RWPE2 (cell line): Measurements from ENCODE around the gene CBR3.

Experiments
- ATAC-seq: fragments of 200-7000 bp; cut with Tn5 transposase; 3 replicates; pipeline ENCODE4 v1.9.1; 2021; ENCODE audit warnings: low read depth
- DNase-seq: peaks from one replicate; pipeline ENCODE4 v3.0.0-alpha.2; 2020; ENCODE audit warnings: low spot score
- H3K27ac ChIP-seq: fragments of 450-650 bp; 2 replicates; pipeline ENCODE4 v1.5.1; 2017; ENCODE audit warnings: mild to moderate bottlenecking; ENCODE audit not compliant: poor library complexity, severe bottlenecking
- H3K27me3 ChIP-seq: fragments of 250-450 bp; sonication (Bioruptor Pico); 2 replicates; pipeline ENCODE4 v1.5.1; 2021; ENCODE audit warnings: mild to moderate bottlenecking, moderate library complexity; ENCODE audit not compliant: insufficient read depth, poor library complexity, severe bottlenecking
- H3K36me3 ChIP-seq: fragments of 250-450 bp; sonication (Bioruptor Pico); 2 replicates; pipeline ENCODE4 v1.5.1; 2020; ENCODE audit warnings: low read depth, mild to moderate bottlenecking, moderate library complexity
- H3K4me1 ChIP-seq: fragments of 250-450 bp; sonication (Bioruptor Pico); 2 replicates; pipeline ENCODE4 v1.5.1; 2021; ENCODE audit warnings: mild to moderate bottlenecking, moderate library complexity; ENCODE audit not compliant: insufficient read depth, poor library complexity, severe bottlenecking
- H3K4me3 ChIP-seq: fragments of 250-450 bp; sonication (Bioruptor Pico); 2 replicates; pipeline ENCODE4 v1.5.1; 2021; ENCODE audit warnings: mild to moderate bottlenecking, moderate library complexity; ENCODE audit not compliant: severe bottlenecking
- H3K9me3 ChIP-seq: fragments of 250-450 bp; sonication (Bioruptor Pico); 2 replicates; pipeline ENCODE4 v1.5.1; 2021; ENCODE audit warnings: mild to moderate bottlenecking, moderate library complexity; ENCODE audit not compliant: severe bottlenecking
- TF ChIP-seq, protein P1 (sequence below): fragments of 450-650 bp; IDR thresholded peaks from one replicate; pipeline ENCODE4 v1.5.1; 2017; ENCODE audit warnings: mild to moderate bottlenecking, moderate library complexity; ENCODE audit not compliant: poor library complexity, severe bottlenecking

Gene CBR3

DNA sequence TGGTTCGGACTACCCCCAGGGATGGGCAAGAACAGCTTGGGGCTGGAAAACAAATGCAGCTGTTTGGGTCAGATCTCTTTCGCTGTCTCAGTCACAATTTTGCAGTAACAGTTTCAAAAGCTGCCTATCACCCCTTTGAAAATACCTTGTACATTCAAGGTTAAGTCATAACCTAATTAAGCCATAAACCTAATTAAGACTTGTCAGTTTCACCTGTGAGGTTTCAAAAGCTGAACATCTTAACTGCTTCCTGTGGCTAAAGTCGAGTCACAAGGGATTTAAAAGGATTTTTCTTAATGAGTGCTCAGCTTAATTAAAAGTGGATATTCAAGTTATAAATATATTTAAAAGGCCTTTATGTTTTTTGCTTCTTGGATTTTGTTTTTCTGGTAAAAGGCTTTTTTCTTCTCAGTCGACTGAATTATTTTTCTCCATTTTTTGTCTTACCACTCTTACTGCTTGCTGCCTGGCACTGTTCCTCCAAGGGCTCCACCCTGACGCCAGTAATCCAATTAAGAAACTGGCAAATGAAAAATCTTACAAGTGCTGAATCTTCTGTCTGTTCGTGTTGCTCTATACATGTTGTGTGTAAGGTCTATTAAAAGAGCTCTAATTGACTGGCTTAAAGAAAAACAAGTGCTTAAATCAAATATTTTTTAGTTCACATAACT is 33.8 kb upstream of the CBR3 start:
- ATAC-seq, result no peak
- Histone ChIP-seq H3K4me3 (no peak overlapping the region), H3K36me3 (no peaks in the 10 kb centered on the region), H3K27me3 (no peaks in the 10 kb centered on the region), H3K4me1 (no peaks in the 10 kb centered on the region), H3K9me3 (no peaks in the 10 kb centered on the region), H3K27ac (no peak overlapping the region)
- TF ChIP-seq, protein P1, sequence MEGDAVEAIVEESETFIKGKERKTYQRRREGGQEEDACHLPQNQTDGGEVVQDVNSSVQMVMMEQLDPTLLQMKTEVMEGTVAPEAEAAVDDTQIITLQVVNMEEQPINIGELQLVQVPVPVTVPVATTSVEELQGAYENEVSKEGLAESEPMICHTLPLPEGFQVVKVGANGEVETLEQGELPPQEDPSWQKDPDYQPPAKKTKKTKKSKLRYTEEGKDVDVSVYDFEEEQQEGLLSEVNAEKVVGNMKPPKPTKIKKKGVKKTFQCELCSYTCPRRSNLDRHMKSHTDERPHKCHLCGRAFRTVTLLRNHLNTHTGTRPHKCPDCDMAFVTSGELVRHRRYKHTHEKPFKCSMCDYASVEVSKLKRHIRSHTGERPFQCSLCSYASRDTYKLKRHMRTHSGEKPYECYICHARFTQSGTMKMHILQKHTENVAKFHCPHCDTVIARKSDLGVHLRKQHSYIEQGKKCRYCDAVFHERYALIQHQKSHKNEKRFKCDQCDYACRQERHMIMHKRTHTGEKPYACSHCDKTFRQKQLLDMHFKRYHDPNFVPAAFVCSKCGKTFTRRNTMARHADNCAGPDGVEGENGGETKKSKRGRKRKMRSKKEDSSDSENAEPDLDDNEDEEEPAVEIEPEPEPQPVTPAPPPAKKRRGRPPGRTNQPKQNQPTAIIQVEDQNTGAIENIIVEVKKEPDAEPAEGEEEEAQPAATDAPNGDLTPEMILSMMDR, result no peak
- DNase-seq, result no peak

DNA sequence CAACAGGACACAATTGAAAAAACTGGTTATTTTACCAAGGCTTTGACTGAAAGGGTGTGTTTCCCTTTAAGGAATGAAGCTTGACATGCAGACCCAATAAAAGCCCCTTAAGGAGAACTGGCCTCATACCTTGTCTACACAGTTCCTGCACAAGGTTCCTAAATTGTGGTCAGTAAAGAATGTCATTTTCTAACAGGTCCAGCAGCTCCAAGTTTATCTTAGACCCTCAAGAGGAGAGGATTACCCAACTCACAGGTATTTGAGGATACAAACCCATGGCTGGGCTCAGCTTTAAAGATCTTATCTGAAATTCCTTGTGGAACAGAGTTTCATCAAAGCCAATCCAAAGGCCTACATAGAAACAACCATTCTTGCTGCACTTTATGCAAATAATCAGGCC is 31.4 kb upstream of the CBR3 start:
- no peak overlapping the region for H3K27ac ChIP-seq
- no peaks in the 10 kb centered on the region for H3K36me3 ChIP-seq
- ATAC-seq (no peak), DNase-seq (no peak)
- no peaks in the 10 kb centered on the region for H3K27me3 ChIP-seq
- TF ChIP-seq, protein P1, result no peak
- H3K4me1 ChIP-seq, result no peaks in the 10 kb centered on the region
- no peaks in the 10 kb centered on the region for H3K9me3 ChIP-seq
- no peak overlapping the region for H3K4me3 ChIP-seq

DNA sequence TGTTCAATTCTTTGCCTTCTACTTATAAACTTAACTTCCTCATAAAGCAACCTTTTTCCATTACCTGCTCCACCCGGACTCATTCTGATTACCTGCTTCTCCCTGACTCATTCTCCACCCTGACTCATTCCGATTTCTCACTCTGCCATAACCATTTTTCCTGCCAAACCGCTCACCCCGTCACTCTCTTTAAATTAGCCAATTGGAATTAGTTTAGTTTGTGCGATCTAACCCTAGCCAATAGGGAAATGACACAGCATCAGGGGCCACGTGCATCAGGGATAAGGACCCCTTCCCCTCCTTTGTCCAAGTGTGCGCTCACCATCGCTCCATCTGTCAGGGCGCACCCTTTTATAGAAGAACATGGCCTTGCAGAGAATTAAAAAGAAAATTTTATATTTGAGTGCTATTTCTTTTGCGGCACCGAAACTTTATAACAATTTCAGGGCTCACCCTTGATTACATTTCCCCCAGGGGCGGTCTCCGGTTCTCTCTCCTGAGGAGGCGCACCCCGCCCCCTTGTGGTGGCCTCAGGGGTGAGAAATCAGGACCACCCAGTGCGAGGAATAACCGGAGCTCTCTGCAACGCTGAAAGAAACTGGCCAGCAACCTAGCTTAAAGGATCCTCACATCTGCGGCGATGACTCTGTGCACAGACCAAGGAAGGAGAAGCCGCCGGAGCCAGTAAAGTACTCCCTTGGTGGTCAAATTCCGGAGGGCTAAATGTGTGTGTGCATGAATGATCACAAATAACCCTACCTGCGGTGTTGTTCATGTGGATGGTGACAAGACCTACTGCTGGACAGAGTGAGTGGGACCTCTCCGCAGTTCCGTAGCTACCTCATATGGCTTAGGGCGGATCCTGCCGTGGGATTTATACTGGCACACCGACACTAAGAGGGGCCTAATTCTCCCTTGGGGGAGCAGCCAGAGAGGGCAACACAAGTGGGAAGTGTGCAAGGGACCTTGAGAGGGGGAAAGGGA is 30.3 kb upstream of the CBR3 start:
- H3K4me1 ChIP-seq, result no peaks in the 10 kb centered on the region
- H3K4me3 ChIP-seq, result no peak overlapping the region
- TF ChIP-seq, protein P1, result no peak
- H3K27ac ChIP-seq, result no peak overlapping the region
- H3K9me3 ChIP-seq, result no peaks in the 10 kb centered on the region
- DNase-seq (no peak), ATAC-seq (no peak)
- no peaks in the 10 kb centered on the region for H3K36me3 ChIP-seq
- no peaks in the 10 kb centered on the region for H3K27me3 ChIP-seq

GRCh38 chr21:36105327-36105842 is 29.5 kb upstream of the CBR3 start:
- no peaks in the 10 kb centered on the region for H3K9me3 ChIP-seq
- H3K27ac ChIP-seq, result no peak overlapping the region
- no peaks in the 10 kb centered on the region for H3K4me1 ChIP-seq
- H3K27me3 ChIP-seq, result no peaks in the 10 kb centered on the region
- H3K4me3 ChIP-seq, result no peak overlapping the region
- H3K36me3 ChIP-seq, result no peaks in the 10 kb centered on the region
- TF ChIP-seq, protein P1, result no peak
- no peak for DNase-seq
- no peak for ATAC-seq
